Astrocyte of the hippocampus (primary cell): Measurements from ENCODE around the gene BSX.
A peak's percentile ranks its signal among the peaks of the same experiment; 100 is the strongest.

Source experiments
- DNase-seq: peaks from one replicate; pipeline ENCODE4 v3.0.0; 2011; ENCODE audit warnings: low read depth, low spot score

The BSX gene

DNA sequence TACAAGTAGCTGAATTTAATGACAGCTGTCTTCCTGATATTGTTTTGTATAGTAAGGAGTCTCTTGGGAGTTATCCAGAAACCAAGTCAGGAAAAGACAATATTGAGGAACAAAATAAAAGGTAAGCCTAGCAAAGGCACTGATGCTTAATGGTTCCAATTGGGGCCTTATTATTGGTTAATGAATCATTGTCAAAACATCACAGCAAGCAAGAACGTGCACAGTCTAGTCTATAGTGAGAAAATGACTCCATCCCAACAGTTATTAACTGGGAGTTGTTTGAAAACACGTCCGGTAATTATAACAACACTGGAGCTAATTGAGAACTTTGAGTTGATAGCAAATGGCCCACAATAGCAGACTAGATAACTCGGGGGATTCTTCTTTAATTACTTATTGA, 17.7 kb downstream of the BSX start:
- no peak for DNase-seq

DNA sequence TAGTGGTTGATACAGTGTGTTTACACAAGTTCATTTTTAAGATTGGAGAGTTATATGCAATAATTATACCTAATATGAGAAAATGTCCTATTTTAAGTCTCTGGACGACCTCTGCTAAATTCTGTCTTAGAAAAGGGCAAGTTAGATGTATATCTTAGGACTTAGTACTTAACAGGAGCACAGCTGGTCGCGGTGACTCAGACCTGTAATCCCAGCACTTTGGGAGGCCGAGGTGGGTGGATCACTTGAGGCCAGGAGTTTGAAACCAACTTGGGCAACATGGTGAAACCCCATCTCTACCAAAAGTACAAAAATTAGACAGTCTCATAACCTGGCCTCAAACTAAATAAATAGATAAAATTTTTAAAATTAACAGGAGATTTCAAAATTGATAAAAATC, 27.2 kb downstream of the BSX start:
- no peak for DNase-seq

DNA sequence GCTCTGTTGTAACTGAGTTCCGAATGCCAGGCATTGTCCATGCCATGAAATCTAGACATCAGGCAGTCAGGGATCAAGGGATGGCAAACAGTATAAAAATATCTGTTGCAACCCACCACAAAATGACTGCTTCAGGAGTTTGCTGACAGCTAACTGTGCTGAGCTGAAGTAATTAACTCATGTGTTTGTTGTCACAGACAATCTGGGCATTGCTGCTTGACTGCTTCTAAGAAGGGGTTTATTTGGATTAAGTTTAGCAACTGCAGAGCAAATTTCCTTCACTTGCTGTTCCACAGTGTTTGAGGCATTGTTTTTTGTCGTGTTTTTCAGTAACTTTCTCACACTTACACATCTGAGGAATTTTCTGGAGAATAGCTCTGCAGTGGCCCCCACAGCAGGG, 30.4 kb downstream of the BSX start:
- peak; percentile 12 for DNase-seq

DNA sequence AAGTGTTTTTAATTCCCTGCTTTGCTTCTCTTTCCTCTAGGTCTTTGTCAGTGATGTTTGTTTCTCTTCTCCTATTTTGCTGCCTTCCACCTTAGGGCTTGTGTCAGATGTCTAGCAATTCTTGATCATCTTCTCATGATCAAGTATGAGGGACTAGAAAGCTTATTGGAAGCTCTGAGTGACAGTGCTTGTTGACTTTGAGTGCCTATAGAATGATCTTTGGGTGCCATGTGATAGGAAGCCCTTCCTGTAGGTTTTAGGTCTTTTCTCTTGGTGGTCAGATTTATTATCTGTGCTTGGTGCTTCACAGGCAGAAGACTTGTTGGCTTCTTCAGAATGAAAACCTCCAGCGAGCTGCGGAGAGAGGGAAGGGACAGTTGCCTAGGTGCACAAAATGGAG, 43.1 kb downstream of the BSX start:
- no peak for DNase-seq

DNA sequence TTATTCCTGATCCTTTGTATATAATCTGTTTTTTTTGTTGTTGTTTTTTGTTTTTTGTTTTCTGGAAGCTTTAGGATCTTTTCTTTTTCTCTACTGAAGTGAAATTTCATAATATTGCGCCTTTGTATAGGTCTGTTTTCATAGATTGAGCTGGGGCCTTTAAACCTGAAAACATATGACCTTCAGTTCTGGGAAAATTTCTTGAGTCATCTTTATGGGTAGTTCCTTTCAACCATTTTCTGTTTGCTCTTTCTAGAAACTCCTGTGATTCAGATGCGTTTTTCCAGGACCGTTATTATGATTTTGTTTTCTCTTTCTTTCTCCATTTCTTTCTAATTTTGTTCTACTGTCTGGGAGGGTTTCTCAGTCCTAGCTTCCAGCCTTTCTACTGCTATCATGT, 43.7 kb downstream of the BSX start:
- no peak for DNase-seq

DNA sequence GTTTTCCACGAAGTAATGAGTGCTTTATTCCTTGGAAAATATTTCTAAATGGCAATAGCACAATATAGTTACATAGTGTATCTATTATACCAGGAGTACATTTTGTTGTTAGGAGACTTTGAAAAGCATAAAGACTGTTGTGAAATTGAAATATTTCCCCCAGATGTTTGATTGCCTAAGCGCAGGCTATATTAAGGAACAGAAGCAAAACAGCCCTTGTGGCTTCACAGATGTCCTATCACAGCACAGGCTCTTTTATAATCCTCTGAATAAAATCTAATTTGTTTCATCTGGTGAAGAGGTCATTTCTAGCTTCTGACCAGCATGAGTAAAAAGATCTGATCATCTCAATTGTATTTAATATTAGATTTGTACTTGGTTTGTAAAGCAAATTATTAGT, 48.2 kb downstream of the BSX start:
- DNase-seq: no peak

DNA sequence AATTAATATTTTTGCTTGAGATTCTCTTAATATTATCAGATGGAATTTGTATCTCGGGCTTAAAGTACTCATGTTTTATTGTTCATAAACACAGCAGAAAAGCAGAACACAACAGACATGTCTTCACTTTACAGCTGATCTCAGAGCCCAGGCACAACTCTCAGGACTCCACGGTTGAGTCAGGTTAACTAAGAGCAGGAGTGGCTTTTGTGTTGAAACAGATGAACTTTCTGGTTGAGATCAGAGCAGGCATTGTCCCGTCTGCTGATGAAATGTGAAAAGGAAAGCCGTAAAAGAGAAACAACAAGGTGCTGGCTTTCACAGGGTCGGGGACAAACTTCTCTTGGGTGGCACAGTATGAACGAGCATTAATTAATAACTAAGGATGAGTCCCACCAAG, 50.1 kb downstream of the BSX start:
- DNase-seq: no peak
